ENCODE results near the gene MRM3.
"Not testable (repeated sequence)": the region's sequence is repeated elsewhere in the genome, so short reads cannot be mapped to it uniquely, and the experiment has no call there.

Gene MRM3

GRCh38 chr17:796609-797008, 14.5 kb downstream of the MRM3 start:
- Histone ChIP-seq H3K4me1 (ENCODE audit: insufficient read depth, low read length) (peaks cover 10% of the 10 kb centered on the region; the same call in 1 of the 2 replicates), H3K9me3 (ENCODE audit: control insufficient read depth, insufficient read depth, low read length) (no peaks in the 10 kb centered on the region), H3K36me3 (ENCODE audit: insufficient read depth, low read length) (no peaks in the 10 kb centered on the region; the same call in 1 of the 2 replicates), H3K9ac (ENCODE audit: low read depth, low read length) (no peak overlapping the region)

DNA sequence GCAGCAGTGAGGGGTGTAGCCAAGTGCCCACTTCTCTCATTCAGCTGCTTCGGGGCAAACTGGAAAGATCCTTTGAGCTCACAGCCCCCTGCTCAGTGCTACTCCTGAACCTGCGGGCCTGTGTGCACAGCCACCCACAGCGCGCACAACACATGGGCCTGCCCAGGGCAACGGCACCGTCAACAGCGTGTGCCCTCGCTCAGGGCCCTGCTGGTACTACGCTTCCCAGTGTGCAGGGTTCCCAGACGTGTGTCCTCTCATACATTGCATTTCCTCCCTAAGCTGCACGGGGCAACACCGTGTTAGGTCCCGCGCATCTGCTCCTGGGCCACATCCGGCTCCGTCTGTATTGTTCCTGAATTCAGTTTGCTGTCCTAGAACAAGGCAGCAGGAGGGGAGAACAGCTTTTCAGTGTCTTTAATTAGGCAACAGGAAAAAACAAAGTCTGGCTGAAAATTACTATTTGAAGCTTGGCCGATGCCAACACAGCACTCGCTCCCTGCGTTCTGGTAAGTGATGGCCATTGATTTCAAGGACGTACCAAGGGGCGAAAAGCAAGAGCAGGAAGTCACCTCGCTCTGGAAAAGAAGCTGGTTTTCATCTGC, 15.2 kb downstream of the MRM3 start:
- H3K4me1 ChIP-seq (ENCODE audit: insufficient read depth, low read length) = peaks cover 10% of the 10 kb centered on the region; the same call in 1 of the 2 replicates
- H3K9ac ChIP-seq (ENCODE audit: low read depth, low read length) = no peak overlapping the region
- H3K9me3 ChIP-seq (ENCODE audit: control insufficient read depth, insufficient read depth, low read length) = no peaks in the 10 kb centered on the region
- no peaks in the 10 kb centered on the region; the same call in 1 of the 2 replicates for H3K36me3 ChIP-seq (ENCODE audit: insufficient read depth, low read length)

DNA sequence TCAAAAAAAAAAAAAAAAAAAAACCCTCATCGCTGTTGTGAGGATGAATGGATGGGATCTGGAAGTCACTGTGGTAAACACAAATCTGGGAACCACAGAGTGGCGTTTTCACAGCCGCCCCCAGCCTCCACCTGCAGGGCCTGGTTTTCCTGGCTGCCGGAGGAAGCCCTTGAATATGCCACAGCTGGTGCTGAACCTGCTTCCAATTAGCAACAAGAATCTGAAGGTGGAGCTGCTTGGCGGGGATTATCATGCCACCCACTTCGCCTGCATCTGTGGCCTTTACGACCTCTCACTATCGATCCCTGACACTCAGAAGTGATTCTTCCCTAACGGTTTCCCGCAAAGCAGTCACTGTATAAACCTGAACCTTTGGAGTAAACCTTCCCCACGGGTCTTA, 16.1 kb downstream of the MRM3 start:
- Histone ChIP-seq H3K9ac (ENCODE audit: low read depth, low read length) (no peak overlapping the region), H3K9me3 (ENCODE audit: control insufficient read depth, insufficient read depth, low read length) (no peaks in the 10 kb centered on the region), H3K4me1 (ENCODE audit: insufficient read depth, low read length) (peaks cover 10% of the 10 kb centered on the region; the same call in 1 of the 2 replicates)

DNA sequence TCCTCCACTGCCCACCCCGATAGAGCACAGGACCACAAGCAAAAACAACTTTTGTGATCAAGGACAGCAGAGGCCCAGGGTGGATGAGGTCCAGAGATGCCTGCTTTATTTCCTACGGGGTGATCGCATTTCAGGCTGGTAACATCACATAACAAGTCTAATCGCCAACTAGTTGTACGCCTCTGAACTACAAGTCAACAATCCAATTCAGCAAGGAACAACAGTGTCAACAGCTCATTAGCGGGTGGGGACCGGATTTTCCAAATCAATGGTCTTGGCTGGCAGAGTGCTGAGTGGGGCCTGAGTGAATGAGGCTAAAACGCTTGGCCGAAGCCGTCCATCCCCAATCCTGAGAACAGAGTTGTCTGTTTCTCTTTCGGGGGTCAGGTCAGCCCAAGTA, 17.1 kb downstream of the MRM3 start:
- Histone ChIP-seq H3K4me1 (ENCODE audit: insufficient read depth, low read length) (peaks cover 10% of the 10 kb centered on the region; the same call in 1 of the 2 replicates), H3K9me3 (ENCODE audit: control insufficient read depth, insufficient read depth, low read length) (no peaks in the 10 kb centered on the region), H3K36me3 (ENCODE audit: insufficient read depth, low read length) (no peaks in the 10 kb centered on the region; the same call in 1 of the 2 replicates), H3K9ac (ENCODE audit: low read depth, low read length) (no peak overlapping the region)

More for the DNA sequence above, 16.1 kb downstream of the MRM3 start:
- no peaks in the 10 kb centered on the region; the same call in 1 of the 2 replicates for H3K36me3 ChIP-seq (ENCODE audit: insufficient read depth, low read length)

- no peaks in the 10 kb centered on the region for H3K9me3 ChIP-seq (ENCODE audit: control insufficient read depth, insufficient read depth, low read length)
- peaks cover 3% of the 10 kb centered on the region; the same call in 1 of the 2 replicates for H3K4me1 ChIP-seq (ENCODE audit: insufficient read depth, low read length)
- H3K9ac ChIP-seq (ENCODE audit: low read depth, low read length) = no peak overlapping the region
- H3K36me3 ChIP-seq (ENCODE audit: insufficient read depth, low read length) = no peaks in the 10 kb centered on the region; the same call in 1 of the 2 replicates
Observed at GRCh38 chr17:800446-801242, 18.5 kb downstream of the MRM3 start.

DNA sequence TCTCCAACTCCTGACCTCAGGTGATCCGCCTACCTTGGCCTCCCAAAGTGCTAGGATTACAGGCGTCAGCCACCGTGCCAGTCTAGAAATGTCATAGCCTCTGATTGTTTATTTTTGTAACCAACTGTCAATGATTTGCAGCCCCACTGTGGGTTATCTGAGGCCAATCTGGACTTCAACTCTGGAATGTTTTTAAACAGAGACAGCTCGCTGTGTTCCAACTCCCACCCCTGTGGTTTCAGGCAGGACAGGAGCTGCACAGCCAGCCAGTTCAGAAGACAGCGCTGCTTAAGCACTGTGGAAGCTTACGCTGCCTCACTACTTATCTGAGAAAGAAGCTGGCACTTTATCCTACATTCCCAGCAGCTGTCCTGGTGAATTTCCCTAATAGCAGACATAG, 19.5 kb downstream of the MRM3 start:
- no peaks in the 10 kb centered on the region for H3K9me3 ChIP-seq (ENCODE audit: control insufficient read depth, insufficient read depth, low read length)
- no peaks in the 10 kb centered on the region; the same call in 1 of the 2 replicates for H3K36me3 ChIP-seq (ENCODE audit: insufficient read depth, low read length)
- H3K9ac ChIP-seq (ENCODE audit: low read depth, low read length) = no peak overlapping the region
- H3K4me1 ChIP-seq (ENCODE audit: insufficient read depth, low read length) = peaks cover 3% of the 10 kb centered on the region; the same call in 1 of the 2 replicates

DNA sequence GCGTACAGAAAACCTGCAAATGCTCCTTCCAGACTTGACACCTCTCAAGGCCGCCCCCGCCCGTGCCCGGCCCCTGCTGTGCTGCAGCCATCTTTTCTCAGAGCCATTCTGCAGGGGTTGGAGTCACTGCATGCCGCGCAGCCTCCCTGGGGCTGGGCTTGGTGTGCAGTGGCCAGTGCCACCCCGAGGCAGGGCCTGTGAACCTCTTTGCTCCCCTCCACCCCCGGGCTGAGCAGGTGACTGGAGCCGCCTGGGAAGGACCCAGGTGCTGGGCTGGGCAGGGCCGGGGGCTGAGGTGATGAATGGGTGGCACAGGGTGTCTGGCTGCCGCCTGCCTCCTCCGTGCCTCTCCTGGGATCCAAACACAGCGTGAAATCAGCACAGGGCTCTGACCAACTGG, 20.3 kb downstream of the MRM3 start:
- Histone ChIP-seq H3K4me1 (ENCODE audit: insufficient read depth, low read length) (peaks cover 3% of the 10 kb centered on the region; the same call in 1 of the 2 replicates), H3K36me3 (ENCODE audit: insufficient read depth, low read length) (no peaks in the 10 kb centered on the region; the same call in 1 of the 2 replicates), H3K9ac (ENCODE audit: low read depth, low read length) (no peak overlapping the region), H3K9me3 (ENCODE audit: control insufficient read depth, insufficient read depth, low read length) (no peaks in the 10 kb centered on the region)

- peaks cover 3% of the 10 kb centered on the region; the same call in 1 of the 2 replicates for H3K4me1 ChIP-seq (ENCODE audit: insufficient read depth, low read length)
- no peak overlapping the region for H3K9ac ChIP-seq (ENCODE audit: low read depth, low read length)
- no peaks in the 10 kb centered on the region; the same call in 1 of the 2 replicates for H3K36me3 ChIP-seq (ENCODE audit: insufficient read depth, low read length)
- no peaks in the 10 kb centered on the region for H3K9me3 ChIP-seq (ENCODE audit: control insufficient read depth, insufficient read depth, low read length)
Observed at GRCh38 chr17:802901-803881, 21.0 kb downstream of the MRM3 start.

DNA sequence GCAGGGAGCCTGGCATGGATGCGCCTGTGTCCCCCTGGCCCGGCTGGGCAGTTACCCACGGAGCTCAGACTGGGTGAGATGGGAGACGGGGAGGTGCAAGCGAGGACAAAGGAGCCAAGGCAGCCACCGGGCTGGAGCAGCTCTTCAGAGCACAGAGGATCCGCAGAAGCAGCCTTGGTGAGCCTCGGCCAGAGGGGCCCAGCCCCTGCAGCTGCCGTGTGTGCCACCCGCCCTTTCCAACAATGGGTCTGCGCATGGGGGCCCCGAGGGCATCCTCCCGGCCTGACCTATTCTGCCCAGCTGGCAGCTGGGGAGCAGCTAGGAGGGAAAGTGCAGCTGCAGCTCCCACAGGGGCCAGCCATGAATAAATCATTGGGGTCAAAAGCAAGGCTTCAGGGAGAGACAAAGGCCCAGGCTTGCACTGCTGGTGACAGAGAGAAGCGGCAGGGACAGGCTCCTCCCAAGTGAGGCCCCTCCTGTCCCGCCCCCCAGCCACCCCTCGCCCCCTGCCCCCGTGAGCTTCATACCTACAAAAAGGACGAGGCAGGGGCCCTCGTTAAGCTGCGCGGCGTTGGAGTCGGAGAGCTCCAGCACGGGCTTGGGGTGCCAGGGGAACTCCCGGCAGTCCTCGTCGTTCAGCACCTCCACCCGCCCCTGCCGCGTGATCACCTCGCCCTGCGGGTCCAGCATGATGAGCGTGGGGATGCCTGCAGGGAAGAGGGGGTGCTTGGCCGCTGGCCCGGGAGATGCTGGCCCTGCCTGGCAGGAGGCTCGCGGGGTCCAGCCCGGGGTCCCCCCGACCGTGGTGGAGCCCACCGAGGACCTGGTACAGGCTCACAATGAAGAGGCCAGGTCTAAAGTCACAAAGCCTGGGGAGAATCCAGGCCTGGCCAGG, 22.6 kb downstream of the MRM3 start:
- no peak overlapping the region for H3K9ac ChIP-seq (ENCODE audit: low read depth, low read length)
- H3K36me3 ChIP-seq (ENCODE audit: insufficient read depth, low read length) = no peaks in the 10 kb centered on the region; the same call in 1 of the 2 replicates
- peaks cover 3% of the 10 kb centered on the region; the same call in 1 of the 2 replicates for H3K4me1 ChIP-seq (ENCODE audit: insufficient read depth, low read length)
- no peaks in the 10 kb centered on the region for H3K9me3 ChIP-seq (ENCODE audit: control insufficient read depth, insufficient read depth, low read length)

DNA sequence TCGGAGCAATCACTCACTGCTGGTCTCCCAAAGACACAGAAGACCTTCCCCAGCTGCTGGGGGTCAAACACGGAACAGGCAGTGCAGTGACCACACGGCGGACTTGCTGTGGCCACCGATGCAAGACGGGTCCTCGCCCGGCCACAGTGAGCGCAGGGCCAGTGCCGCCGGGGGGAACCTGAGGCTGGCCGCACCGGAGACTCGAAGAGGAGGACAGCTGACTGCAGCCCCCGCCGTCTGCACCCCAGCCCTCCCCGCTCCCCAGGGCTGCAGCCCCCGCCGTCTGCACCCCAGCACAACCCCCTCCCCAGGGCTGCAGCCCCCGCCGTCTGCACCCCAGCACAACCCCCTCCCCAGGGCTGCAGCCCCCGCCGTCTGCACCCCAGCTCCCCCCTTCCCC, 23.7 kb downstream of the MRM3 start:
- not testable (repeated sequence) for H3K9me3 ChIP-seq (ENCODE audit: control insufficient read depth, insufficient read depth, low read length); H3K36me3 ChIP-seq (ENCODE audit: insufficient read depth, low read length); H3K9ac ChIP-seq (ENCODE audit: low read depth, low read length); H3K4me1 ChIP-seq (ENCODE audit: insufficient read depth, low read length)

DNA sequence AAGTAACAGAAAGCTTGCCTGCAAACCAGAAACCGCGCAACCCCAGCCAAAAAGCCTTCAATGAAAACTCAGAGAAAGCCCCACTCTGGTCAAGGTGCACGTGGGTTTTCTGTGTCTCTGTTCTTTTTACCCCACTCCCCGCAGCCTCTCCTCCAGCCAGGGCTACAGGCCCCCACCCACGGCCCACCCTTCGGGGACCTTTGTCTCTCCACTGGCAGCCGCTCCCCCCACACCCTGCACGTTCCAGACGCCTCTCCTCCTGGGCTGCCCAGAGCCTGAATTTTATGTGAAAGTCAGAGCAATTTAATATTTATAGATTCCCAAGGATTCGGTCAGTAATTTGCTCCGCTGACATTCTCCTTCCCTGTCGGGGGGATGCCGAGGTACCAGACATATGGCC, 24.2 kb downstream of the MRM3 start:
- H3K9me3 ChIP-seq (ENCODE audit: control insufficient read depth, insufficient read depth, low read length) = no peaks in the 10 kb centered on the region
- H3K4me1 ChIP-seq (ENCODE audit: insufficient read depth, low read length) = peaks cover 3% of the 10 kb centered on the region; the same call in 1 of the 2 replicates

DNA sequence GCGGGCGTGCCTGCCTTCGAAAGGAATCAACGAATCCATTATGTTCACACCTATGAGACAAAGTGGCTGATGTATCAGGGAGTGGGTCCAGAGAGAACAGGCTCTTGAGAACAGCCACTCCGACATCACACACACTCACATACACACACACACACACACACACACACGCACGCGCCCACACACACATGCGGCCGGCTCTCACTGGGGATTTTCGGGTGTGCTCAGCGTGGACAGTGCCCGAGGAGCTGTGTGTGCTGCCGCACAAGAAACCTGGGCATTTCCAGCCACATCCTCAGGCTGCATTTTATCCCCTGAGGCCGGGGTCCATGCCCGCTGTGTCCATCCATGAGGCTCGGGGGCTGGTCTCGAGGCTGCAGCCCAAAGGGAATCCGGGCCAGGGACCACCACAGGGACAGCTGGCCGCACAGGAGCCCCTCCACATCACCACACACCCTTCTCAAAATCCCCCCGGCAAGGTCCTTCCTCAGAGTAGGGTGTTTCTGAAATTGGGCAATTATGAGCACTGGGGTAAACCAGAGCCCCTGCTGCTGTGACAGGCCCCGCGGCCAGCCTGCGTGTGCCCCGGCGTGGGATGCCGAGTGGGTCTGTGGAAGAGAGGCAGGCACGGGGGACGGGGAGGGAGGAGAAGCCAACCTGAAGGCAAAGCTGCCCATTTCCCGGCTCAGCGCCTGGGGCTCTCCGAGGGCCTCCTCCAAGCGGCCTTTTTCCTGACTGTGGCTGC, 24.8 kb downstream of the MRM3 start:
- no peak overlapping the region for H3K9ac ChIP-seq (ENCODE audit: low read depth, low read length)
- no peaks in the 10 kb centered on the region for H3K9me3 ChIP-seq (ENCODE audit: control insufficient read depth, insufficient read depth, low read length)
- H3K4me1 ChIP-seq (ENCODE audit: insufficient read depth, low read length) = peaks cover 3% of the 10 kb centered on the region; the same call in 1 of the 2 replicates
- no peaks in the 10 kb centered on the region for H3K36me3 ChIP-seq (ENCODE audit: insufficient read depth, low read length)

More for the DNA sequence above, 24.2 kb downstream of the MRM3 start:
- H3K9ac ChIP-seq (ENCODE audit: low read depth, low read length) = no peak overlapping the region
- no peaks in the 10 kb centered on the region for H3K36me3 ChIP-seq (ENCODE audit: insufficient read depth, low read length)
